Gastroesophageal sphincter (tissue), 3 donors: Measurements from ENCODE around the gene CCDC180.

ENCODE experiments used
- POLR2A ChIP-seq, 2 donors: fragments of 450-650 bp; IDR thresholded peaks; one replicate each; pipeline ENCODE4 v1.6.1; 2017; ENCODE audit warnings: antibody characterized with exemption in 2 of 2, mild to moderate bottlenecking in 2 of 2, moderate library complexity in 1 of 2
- TF ChIP-seq, protein P1 (sequence below), 4 experiments: fragments of 200-600 bp in 2 of 4; fragments of 450-650 bp in 2 of 4; sonication (generic) in 1 of 4; IDR thresholded peaks; one replicate each; pipeline ENCODE4 v1.5.1; 2017 to 2019; ENCODE audit warnings: antibody characterized with exemption in 4 of 4, mild to moderate bottlenecking in 2 of 4, moderate library complexity in 2 of 4

GRCh38 chr9:97319395-97319794, 11.9 kb downstream of the CCDC180 start:
- TF ChIP-seq, protein P1, sequence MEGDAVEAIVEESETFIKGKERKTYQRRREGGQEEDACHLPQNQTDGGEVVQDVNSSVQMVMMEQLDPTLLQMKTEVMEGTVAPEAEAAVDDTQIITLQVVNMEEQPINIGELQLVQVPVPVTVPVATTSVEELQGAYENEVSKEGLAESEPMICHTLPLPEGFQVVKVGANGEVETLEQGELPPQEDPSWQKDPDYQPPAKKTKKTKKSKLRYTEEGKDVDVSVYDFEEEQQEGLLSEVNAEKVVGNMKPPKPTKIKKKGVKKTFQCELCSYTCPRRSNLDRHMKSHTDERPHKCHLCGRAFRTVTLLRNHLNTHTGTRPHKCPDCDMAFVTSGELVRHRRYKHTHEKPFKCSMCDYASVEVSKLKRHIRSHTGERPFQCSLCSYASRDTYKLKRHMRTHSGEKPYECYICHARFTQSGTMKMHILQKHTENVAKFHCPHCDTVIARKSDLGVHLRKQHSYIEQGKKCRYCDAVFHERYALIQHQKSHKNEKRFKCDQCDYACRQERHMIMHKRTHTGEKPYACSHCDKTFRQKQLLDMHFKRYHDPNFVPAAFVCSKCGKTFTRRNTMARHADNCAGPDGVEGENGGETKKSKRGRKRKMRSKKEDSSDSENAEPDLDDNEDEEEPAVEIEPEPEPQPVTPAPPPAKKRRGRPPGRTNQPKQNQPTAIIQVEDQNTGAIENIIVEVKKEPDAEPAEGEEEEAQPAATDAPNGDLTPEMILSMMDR (IDR thresholded peaks at IDR 0.05) = no peak
- TF ChIP-seq POLR2A (IDR thresholded peaks at IDR 0.05) = no peak
